ENCODE measurements around the gene WDFY3. TPM values are rescaled to one million over a fixed set of nuclear protein-coding genes. Genes with fewer than 3 reads are reported as not detected.

WDFY3 gene
- total RNA-seq, 4 donors from 2014 or later, result 103 to 141 (median 121) TPM

GRCh38 chr4:84914686-84915395 lies 51.6 kb downstream of the WDFY3 start:
- DNase-seq, result no peak
- H3K27me3 ChIP-seq, result no peaks in the 10 kb centered on the region
- no peak overlapping the region for H3K4me3 ChIP-seq (replicated peaks in 1 of 3)
- H3K27ac ChIP-seq, result no peak overlapping the region
- no peak for TF ChIP-seq CTCF (IDR thresholded peaks at IDR 0.05)
- no peak for TF ChIP-seq POLR2A (IDR thresholded peaks at IDR 0.05)
- intact Hi-C loops (cut with DNase I), result no loop called here
- no peaks in the 10 kb centered on the region for H3K36me3 ChIP-seq
- peaks cover 36 to 38% of the 10 kb centered on the region in 2 donors for H3K4me1 ChIP-seq
- H3K9me3 ChIP-seq, result no peaks in the 10 kb centered on the region
- 81 to 87% methylated on average over 2 of the region's 2 CpGs for WGBS, 2 donors

GRCh38 chr4:84913176-84913575 lies 53.3 kb downstream of the WDFY3 start:
- Histone ChIP-seq H3K27ac (no peak overlapping the region), H3K36me3 (no peaks in the 10 kb centered on the region), H3K9me3 (no peaks in the 10 kb centered on the region), H3K27me3 (no peaks in the 10 kb centered on the region), H3K4me1 (peaks cover 36 to 38% of the 10 kb centered on the region in 2 donors), H3K4me3 (replicated peaks in 1 of 3) (no peak overlapping the region)
- TF ChIP-seq CTCF (IDR thresholded peaks at IDR 0.05) (no peak), POLR2A (IDR thresholded peaks at IDR 0.05) (no peak)
- intact Hi-C loops (cut with DNase I), result no loop called here
- WGBS, 2 donors, result 91 to 92% methylated on average over 3 of the region's 3 CpGs
- no peak for DNase-seq

- 33 to 60% methylated on average over 2 of the region's 2 CpGs for WGBS, 2 donors
- peaks cover 36 to 38% of the 10 kb centered on the region in 2 donors for H3K4me1 ChIP-seq
- no peak for TF ChIP-seq CTCF (IDR thresholded peaks at IDR 0.05)
- TF ChIP-seq POLR2A (IDR thresholded peaks at IDR 0.05), result no peak
Observed at GRCh38 chr4:84912741-84913140, 53.7 kb downstream of the WDFY3 start.

GRCh38 chr4:84908876-84909275 lies 57.6 kb downstream of the WDFY3 start:
- WGBS, 2 donors, result 93 to 97% methylated on average over 4 of the region's 4 CpGs
- Histone ChIP-seq H3K4me3 (replicated peaks in 1 of 3) (no peak overlapping the region), H3K36me3 (no peaks in the 10 kb centered on the region), H3K9me3 (no peaks in the 10 kb centered on the region), H3K4me1 (peaks cover 14 to 16% of the 10 kb centered on the region in 2 donors), H3K27me3 (no peaks in the 10 kb centered on the region), H3K27ac (no peak overlapping the region)
- TF ChIP-seq POLR2A (IDR thresholded peaks at IDR 0.05) (no peak), CTCF (IDR thresholded peaks at IDR 0.05) (no peak)
- intact Hi-C loops (cut with DNase I), result no loop called here
- no peak for DNase-seq

More at GRCh38 chr4:84912741-84913140, 53.7 kb downstream of the WDFY3 start:
- Histone ChIP-seq H3K4me3 (replicated peaks in 1 of 3) (no peak overlapping the region), H3K27ac (no peak overlapping the region), H3K36me3 (no peaks in the 10 kb centered on the region), H3K9me3 (no peaks in the 10 kb centered on the region), H3K27me3 (no peaks in the 10 kb centered on the region)
- intact Hi-C loops (cut with DNase I), result no loop called here
- no peak for DNase-seq

- Histone ChIP-seq H3K9me3 (no peaks in the 10 kb centered on the region), H3K4me1 (peaks cover 9 to 12% of the 10 kb centered on the region in 2 donors), H3K4me3 (replicated peaks in 1 of 3) (no peak overlapping the region), H3K27me3 (no peaks in the 10 kb centered on the region), H3K27ac (no peak overlapping the region), H3K36me3 (no peaks in the 10 kb centered on the region)
- intact Hi-C loops (cut with DNase I), result no loop called here
- DNase-seq, result no peak
- TF ChIP-seq POLR2A (IDR thresholded peaks at IDR 0.05) (no peak), CTCF (IDR thresholded peaks at IDR 0.05) (no peak)
- WGBS, 2 donors, result 85 to 93% methylated on average over 3 of the region's 3 CpGs
Observed at GRCh38 chr4:84907145-84907544, 59.3 kb downstream of the WDFY3 start.
